Measurements from ENCODE around the gene SLC4A1AP.
"Not testable (repeated sequence)": the region's sequence is repeated elsewhere in the genome, so short reads cannot be mapped to it uniquely, and the experiment has no call there.

GRCh38 chr2:27685006-27685405, 21.3 kb downstream of the SLC4A1AP start:
- not testable (repeated sequence) for TF ChIP-seq POLR2AphosphoS5 (IDR thresholded peaks at IDR 0.05; ENCODE audit: low read depth, low read length); POLR2A (IDR thresholded peaks at IDR 0.05; ENCODE audit: borderline replicate concordance, extremely low read depth, insufficient read depth, insufficient read length); REST (IDR thresholded peaks at IDR 0.05; ENCODE audit: low read depth); EZH2 (IDR thresholded peaks at IDR 0.05); ZBTB33 (IDR thresholded peaks at IDR 0.05; ENCODE audit: extremely low read depth, insufficient replicate concordance, low read length); RAD21 (IDR thresholded peaks at IDR 0.05; ENCODE audit: low read depth)

Data from HCT116 (cell line).